ENCODE results near the gene VTN.

Gene VTN

DNA sequence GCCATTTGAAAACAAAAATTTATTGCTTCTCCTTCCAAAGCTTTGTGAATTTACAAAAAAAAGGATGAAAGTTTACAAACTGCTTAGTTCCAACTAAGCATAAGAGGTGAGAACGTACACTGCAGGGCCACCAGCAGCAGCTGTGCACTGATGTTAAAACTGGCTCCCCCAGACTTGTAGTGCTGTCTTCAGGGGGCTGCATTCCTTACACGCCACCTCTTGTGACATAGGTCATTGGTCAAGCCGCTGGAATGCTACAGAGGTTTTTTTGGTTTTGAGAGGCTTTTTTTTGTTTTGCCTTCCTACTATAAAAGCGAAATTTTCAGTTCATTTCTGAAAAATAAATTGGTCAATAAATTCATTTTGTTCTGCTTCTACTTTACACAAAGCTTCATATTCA lies 41.8 kb downstream of the VTN start:
- Mint-ChIP-seq H3K27me3 (no peaks in the 10 kb centered on the region), H3K27ac (no peak overlapping the region), H3K4me3 (no peak overlapping the region), H3K9me3 (no peaks in the 10 kb centered on the region), H3K4me1 (peaks cover 11% of the 10 kb centered on the region)
- ATAC-seq (no peak), DNase-seq (no peak)

DNA sequence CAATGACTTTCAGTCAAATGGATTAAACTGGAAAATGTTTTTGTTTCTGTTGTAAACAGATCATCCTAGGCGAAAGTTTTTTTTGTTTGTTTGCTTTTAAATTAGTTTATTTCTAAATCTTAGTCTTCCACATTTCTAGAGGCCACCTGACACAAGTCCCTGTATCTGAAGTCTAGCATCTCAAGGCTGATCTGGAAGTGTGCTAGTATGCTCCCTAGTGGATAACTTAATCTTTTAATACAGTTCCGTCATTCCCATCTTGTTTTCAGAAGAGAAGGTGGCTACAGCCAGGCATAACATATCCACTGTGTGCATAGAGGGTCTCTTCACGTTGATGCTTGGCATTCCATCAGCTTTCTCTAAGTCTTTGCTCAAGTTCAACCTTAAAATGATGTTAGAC lies 42.4 kb downstream of the VTN start:
- ATAC-seq (no peak), DNase-seq (no peak)
- peaks cover 11% of the 10 kb centered on the region for H3K4me1 Mint-ChIP-seq
- no peak overlapping the region for H3K4me3 Mint-ChIP-seq
- no peaks in the 10 kb centered on the region for H3K27me3 Mint-ChIP-seq
- no peaks in the 10 kb centered on the region for H3K9me3 Mint-ChIP-seq
- no peak overlapping the region for H3K27ac Mint-ChIP-seq

DNA sequence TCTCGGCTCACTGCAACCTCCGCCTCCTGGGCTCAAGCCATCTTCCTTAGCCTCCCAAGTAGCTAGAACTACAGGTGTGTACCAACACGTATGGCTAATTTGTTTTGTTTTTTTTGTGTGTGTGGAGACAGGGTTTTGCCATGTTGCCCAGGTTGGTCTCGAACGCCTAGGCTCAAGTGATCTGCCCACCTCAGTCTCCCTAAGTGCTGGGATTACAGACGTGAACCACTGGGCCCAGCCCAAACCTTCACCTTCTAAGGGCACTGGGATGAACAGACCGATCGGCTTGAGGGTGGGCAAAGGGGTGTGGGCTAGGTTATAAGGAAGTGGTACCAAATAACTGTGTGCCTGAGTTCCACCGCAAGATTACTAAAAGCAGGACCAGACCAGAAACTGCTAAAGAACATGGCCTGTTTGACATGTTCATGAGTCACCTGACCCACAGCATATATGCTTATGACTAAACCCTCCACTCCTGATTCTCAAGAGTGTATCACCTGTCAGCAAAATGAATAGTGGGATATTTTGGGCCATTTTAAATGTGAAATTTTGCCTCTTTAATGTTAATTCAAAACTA lies 43.0 kb downstream of the VTN start:
- Mint-ChIP-seq H3K27ac (no peak overlapping the region), H3K4me1 (peaks cover 11% of the 10 kb centered on the region), H3K27me3 (no peaks in the 10 kb centered on the region), H3K4me3 (no peak overlapping the region), H3K9me3 (no peaks in the 10 kb centered on the region)
- DNase-seq (peak in 1 of 2 donors; percentile 45), ATAC-seq (peak; percentile 99)

DNA sequence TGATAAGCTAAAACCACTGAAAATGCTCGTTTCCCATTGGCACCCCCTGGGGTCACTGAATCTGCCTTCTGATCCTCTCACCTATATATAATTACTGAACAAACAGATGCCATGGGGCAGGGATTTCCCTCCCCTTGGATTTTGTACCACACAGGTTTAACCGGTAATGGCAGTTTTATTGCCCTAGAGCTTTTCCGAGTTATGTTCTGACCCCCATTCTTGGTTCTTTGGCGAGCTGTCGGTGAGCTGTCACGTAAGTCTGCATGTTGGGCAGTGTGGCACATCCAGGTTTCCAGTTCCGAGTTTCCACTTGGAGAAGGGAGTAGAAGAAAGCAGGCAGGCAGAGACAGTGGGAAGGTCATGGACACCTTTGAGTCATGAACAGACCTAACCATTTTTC lies 44.0 kb downstream of the VTN start:
- Mint-ChIP-seq H3K9me3 (no peaks in the 10 kb centered on the region), H3K4me1 (peaks cover 19% of the 10 kb centered on the region), H3K27me3 (no peaks in the 10 kb centered on the region), H3K27ac (peak overlapping the region in 1 of 2 donors; percentile 15), H3K4me3 (no peak overlapping the region)
- ATAC-seq = no peak
- no peak for DNase-seq

DNA sequence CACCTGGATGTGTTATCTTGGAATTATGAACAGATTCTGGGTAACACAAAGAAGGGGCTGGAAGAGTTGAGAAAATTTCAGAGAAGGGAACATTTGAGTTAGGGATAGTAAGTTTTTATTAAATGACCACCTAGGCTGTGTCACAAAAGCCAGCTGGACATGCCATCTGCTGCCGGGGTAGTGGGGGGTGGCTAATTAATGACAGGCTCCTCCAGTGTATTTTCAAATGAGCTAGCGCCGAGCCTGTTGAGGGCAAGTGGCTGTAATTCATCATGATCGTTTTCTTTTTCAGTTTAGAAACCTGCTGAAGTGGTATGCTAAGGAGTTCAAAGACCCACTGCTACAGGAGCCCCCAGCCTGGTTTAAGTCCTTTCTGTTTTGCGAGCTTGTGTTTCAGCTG lies 44.9 kb downstream of the VTN start:
- H3K27me3 Mint-ChIP-seq = no peaks in the 10 kb centered on the region
- H3K4me1 Mint-ChIP-seq = peaks cover 28% of the 10 kb centered on the region
- no peak for DNase-seq
- H3K4me3 Mint-ChIP-seq = no peak overlapping the region
- H3K9me3 Mint-ChIP-seq = no peaks in the 10 kb centered on the region
- H3K27ac Mint-ChIP-seq = no peak overlapping the region
- ATAC-seq = no peak

DNA sequence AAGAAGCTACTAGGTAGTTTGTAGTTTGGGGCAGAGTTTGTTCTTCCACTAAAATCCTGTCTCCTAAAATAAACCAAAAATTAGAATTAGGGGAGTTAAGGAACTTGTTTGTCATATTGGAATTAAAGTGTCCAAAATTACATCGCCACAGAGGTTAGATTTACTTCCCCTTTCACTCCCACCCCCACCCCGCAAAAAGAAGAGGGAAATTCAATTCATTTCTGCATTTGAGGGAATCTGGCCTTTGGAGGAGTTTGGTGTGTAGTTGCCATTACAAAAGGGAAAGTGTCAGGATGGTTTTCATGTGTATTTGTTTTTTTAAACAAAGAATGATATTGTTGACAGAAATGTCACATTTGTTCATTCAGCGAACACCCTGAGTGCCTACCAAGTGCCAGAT lies 45.3 kb downstream of the VTN start:
- no peak for ATAC-seq
- H3K27me3 Mint-ChIP-seq = no peaks in the 10 kb centered on the region
- no peak overlapping the region for H3K4me3 Mint-ChIP-seq
- no peak for DNase-seq
- no peaks in the 10 kb centered on the region for H3K9me3 Mint-ChIP-seq
- no peak overlapping the region for H3K27ac Mint-ChIP-seq
- peaks cover 32% of the 10 kb centered on the region for H3K4me1 Mint-ChIP-seq

DNA sequence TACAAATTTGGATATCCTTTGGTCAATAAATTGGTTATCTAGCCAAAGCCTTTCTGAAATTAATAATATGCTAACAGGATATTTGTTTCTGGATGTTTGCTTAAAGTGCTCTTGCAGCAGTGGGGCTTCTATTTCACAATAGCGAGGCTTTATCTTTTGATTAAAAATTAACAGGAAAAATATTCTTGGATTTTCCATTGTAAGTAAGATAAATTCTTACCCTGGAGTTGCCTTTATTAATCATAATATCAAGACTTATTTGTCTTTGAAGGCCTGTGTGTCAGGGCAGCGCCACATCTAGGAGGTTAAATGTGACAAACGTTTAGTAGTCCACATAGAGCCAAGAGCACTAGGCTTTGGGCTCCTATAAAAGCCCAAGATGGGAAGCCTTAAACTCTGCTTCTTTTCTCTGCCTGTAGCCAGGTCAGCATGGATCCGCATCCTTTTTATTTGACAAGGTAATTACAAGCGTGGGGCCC lies 45.8 kb downstream of the VTN start:
- no peak overlapping the region for H3K27ac Mint-ChIP-seq
- H3K9me3 Mint-ChIP-seq = no peaks in the 10 kb centered on the region
- no peak overlapping the region for H3K4me3 Mint-ChIP-seq
- H3K27me3 Mint-ChIP-seq = no peaks in the 10 kb centered on the region
- DNase-seq (no peak), ATAC-seq (no peak)
- peaks cover 37% of the 10 kb centered on the region for H3K4me1 Mint-ChIP-seq

DNA sequence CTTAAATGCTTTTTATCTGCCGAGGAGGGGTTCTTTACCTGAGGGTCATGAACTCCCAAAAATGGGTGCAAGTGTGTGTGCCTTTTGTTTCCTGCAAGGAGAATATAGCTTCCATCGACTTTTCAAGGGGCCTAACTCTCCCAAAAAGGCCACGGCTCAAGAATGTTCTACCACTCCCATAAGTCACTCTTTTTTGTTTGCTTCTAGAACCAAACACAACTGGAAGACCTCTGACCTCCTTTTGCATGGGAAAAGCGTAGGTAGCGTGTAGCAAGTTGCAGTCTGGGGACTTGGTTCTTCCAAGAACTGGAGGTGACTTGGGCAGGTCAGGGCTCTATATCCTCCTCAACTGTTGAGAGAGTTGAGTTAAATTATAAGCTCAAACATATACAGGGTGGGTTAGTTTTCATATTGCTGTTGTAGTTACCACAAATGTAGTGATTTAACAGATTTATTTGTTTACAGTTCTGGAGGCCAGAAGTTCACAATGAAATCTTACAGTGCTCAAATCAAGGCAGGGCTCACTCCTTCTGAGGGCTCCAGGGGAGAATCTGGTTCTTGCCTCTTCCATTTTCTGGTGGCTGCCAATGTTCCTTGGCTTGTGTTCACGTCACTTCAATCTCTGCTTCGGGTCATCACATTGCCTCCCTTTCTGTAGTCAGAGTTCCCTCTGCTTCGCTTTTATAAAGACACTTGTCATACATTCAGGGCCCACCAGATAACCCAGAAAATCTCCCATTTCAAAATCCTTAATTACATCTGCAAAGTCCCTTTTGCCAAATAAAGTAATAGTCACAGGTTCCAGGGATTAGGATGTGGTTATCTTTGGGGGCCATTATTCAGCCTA lies 49.7 kb downstream of the VTN start:
- peak overlapping the region; percentile 49 to 52 for H3K27ac Mint-ChIP-seq
- peaks cover 48% of the 10 kb centered on the region for H3K4me1 Mint-ChIP-seq
- no peaks in the 10 kb centered on the region for H3K27me3 Mint-ChIP-seq
- H3K4me3 Mint-ChIP-seq = peak overlapping the region; percentile 87 to 95
- no peaks in the 10 kb centered on the region for H3K9me3 Mint-ChIP-seq
- DNase-seq (no peak), ATAC-seq (no peak)

DNA sequence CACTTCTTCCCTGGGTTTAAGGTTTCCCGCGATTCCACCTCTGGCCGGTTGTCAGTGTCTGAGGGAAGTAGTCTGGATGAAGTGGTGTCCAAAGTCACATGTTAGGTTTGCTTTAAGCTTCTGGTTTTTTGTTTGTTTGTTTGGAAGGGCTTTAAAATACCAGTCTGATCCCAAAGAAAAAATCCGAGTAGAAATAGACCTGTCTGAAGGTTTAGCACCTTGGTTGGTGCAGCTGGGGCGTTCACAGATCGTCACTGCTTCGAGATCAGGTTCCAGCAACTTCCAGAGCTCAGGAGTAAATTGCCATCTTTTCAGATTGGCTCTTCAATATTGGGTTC lies 50.5 kb downstream of the VTN start:
- Mint-ChIP-seq H3K27ac (peak overlapping the region; percentile 95 to 99), H3K4me3 (peak overlapping the region; percentile 87 to 95), H3K9me3 (no peaks in the 10 kb centered on the region), H3K27me3 (no peaks in the 10 kb centered on the region), H3K4me1 (peaks cover 48% of the 10 kb centered on the region)
- DNase-seq (no peak), ATAC-seq (no peak)

DNA sequence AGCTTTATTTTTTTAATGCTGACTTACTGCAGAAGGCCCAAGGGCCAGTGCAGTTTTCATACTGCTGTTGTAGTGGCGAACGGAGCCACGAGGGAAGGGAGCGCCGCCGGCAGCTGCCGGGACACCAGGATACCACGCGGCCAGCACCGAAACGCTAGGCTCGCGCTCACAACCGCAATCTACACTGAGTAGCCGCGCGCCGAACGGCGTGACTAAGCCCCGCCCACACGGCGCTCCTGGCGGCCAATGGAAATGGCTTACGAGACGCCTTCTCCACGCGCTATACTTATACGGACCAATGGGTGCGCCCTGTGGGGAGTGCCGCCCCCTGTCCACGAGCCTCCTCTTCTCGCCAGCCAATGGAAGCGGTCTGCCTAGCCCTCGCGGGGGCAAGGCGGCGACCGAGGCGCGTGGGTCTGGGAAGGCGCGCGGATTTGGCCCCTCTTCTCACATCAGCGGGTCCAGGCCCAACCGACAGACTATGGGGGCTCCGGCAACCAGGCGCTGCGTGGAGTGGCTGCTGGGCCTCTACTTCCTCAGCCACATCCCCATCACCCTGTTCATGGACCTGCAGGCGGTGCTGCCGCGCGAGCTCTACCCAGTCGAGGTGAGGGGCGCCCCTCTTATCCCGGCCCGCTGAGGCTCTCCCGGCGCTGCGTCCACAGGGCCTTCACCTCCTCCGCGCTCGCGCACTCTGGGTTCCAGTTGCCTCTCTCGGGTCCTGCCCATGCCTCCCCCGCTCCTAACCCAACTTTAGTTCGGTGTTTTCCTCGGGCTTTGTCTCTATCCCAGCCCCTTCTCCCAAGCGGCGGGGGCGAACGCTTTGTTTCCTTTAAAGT lies 51.1 kb downstream of the VTN start, which contains the start of gene TMEM97:
Gene TMEM97 (plus strand): TSS at position 442 of the 839 bp plus-strand sequence. CDS start 40 bp downstream, at position 482.
- H3K27me3 Mint-ChIP-seq = no peaks in the 10 kb centered on the region
- H3K4me3 Mint-ChIP-seq = peak within 1 kb of the TSS; percentile 87 to 95
- peak; percentile 93 to 96 for DNase-seq
- peaks cover 48% of the 10 kb centered on the region for H3K4me1 Mint-ChIP-seq
- peak; percentile 98 for ATAC-seq
- H3K27ac Mint-ChIP-seq = peak within 1 kb of the TSS; percentile 95 to 99
- H3K9me3 Mint-ChIP-seq = no peaks in the 10 kb centered on the region

DNA sequence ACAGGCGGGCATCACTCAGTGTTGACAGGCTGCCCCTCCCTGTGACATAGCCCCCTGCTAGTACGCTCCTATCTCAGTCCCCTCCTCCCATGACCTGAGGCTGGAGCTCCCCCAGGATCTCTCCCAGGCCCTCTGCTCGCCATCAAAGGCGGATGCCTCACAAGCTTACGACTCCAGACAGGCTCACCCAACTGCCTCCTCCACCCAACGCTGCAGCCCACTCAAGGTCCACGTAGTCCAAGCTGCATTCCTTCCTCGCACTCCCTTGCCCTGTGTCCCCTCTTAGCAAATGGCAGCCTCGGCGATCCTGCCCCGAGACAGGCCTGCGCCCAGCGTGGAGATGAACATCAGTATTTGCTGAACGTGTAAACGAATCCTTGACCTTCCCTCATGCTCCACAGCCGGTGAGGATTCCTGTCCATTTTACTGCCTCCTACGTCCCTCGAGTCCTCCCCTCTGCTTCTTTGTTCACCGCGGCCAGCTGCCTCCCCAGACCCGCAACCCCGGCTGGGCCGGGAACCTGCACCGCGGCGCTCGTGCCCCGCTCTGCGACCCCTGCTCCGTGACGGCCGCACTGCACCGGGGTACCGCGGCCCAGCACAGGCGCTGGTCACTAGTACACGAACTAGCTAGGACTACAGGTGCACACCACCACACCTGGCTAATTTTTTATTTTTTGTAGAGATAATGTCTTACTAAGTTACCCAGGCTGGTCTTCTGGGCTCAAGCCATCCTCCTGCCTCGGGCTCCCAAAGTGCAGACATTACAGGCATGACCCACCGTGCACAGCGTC lies 51.9 kb downstream of the VTN start:
- Mint-ChIP-seq H3K4me3 (peak overlapping the region; percentile 87 to 95), H3K27me3 (no peaks in the 10 kb centered on the region), H3K9me3 (no peaks in the 10 kb centered on the region), H3K27ac (peak overlapping the region; percentile 74 to 94), H3K4me1 (peaks cover 48% of the 10 kb centered on the region)
- ATAC-seq (peak; percentile 10), DNase-seq (peak in 1 of 2 donors; percentile 19)

All from stimulated activated naive CD8-positive, alpha-beta T cell treated with anti-CD3 and anti-CD28 coated beads, Interleukin-15, amount 100 ng/mL, for 72 hours (primary cell).